GM18511 (cell line): ENCODE measurements around the gene ST6GALNAC3.

Source experiments
- ATAC-seq: cut with Tn5 transposase; IDR thresholded peaks from one replicate; pipeline ENCODE4 v1.9.1; 2021; ENCODE audit warnings: mild to moderate bottlenecking, moderate library complexity; ENCODE audit not compliant: unreplicated experiment

Gene ST6GALNAC3

DNA sequence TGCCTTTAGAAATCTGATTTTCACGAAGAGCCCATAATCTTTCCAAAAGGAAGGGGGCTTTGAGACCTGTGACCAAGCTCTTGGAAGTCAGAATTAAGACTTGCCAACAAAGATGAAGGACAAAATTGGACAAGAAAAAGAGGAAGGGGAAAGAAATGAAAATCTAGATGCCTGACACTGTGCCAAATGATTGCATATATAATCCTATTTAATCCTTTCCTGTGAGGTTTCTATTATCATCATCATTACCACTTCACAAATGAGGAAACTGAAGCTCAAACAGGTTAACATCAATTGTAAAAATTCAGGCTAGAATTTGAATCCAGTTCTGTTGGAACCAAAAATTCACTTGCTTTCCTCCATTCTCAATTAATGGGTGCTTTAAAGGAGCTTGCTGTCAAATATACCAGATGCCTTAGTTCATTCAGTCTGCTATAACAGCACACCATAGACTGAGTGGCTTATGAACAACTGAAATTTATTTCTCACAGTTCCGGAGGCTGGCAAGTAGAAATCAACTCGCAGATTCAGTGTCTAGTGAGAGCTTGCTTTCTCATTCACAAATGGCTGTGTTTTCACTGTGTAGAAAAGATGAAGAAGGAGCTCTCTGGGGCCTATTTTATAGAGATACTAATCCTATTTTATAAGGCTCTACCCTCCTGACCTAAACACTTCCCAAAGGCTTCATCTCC lies 595.2 kb downstream of the ST6GALNAC3 start:
- no peak for ATAC-seq

DNA sequence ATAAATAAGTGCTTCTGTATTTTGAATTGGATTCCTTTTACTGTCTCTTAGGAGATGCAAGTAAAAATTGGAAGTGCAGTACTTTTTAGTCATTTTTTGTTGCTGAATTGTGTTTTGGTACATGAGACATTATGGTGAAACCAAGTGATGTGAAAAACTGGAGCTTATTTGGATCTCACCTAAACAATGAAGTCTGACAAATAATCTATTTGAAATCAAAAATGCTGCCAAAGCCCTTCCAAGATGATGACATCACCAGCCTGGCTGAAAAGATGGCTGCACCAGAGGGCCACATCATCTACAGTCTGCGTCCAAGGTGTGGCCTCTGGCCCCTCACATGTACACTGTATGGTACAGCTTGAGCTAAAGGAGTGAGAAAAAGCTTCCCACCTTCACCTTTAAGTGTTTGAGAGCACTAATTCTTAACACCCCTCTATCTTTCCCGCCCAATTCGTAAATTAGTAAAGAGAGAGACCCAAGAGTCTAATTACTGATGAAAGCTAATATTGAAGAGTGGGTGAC lies 600.2 kb downstream of the ST6GALNAC3 start:
- ATAC-seq, result no peak

DNA sequence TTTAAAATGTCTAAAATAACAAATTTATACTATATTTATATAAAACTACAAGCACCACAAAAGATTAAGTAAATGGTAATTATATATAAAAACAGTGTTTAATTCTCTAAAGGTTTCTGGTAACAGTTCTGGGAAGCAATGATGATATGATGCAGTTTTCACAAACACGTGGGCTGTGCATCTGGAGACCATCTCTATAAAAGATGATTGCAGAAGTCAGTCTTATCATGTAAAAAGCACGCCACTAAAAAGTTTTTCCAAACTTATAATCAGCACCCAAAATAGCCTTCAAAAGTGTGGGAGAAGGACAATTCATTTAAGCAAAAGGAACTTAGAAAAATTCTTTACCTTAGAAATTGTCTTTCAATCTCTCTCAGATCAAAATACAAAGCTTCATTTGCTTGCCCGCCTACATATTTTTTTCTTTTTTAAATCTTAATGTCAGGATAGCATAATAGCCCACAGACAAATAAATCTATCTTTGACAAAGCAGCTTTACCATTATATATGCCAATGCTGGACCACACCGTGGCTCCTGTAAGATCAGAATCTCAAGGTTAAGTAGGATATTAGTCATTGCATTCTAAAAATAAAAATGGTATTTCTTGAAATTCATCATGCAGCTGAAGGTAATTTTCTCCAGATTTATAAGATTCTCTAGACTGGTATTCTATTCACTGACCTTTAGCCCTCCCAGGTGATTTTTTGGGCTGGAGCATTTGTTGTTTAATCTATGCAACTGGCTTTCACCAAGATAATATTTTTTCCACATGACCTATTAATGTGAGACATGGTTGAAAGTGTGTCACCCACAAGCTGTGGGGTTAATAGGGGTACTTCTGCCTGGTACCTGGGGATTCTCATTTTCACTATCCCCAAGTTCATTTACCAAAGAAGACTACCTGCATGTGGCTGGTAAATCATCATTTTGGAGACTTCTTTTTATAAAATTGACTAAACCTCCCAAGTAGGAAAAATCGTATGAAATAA lies 603.2 kb downstream of the ST6GALNAC3 start:
- ATAC-seq, result peak; percentile 61

DNA sequence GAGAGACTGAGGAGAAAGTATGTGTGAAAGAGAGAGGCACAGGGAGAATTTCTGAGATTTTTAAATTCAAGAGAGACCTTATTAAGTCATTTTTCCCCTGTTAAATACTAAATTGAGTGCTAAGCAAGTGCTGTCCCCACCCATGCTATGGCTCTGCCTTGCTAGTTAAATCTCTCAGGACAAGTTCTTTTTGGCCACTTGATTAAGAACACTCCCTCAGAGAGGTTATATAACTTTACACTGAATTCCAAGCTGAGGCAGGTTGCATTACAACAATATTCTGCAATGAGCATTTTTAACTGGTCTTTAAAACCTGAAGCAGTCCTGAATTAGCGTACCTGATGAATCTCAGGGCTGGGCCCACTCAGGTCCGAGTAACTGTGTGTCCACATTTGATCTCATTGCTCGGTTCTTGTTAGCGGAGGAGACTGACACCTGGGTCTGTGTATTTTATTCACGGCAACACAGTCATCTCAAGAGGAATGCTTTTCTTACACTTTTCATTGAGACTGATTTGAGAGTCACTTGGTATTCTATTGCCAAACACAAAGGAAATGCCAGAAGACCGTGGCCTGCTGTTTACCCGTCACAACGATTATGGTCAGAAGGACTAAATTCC lies 605.1 kb downstream of the ST6GALNAC3 start:
- ATAC-seq, result no peak

DNA sequence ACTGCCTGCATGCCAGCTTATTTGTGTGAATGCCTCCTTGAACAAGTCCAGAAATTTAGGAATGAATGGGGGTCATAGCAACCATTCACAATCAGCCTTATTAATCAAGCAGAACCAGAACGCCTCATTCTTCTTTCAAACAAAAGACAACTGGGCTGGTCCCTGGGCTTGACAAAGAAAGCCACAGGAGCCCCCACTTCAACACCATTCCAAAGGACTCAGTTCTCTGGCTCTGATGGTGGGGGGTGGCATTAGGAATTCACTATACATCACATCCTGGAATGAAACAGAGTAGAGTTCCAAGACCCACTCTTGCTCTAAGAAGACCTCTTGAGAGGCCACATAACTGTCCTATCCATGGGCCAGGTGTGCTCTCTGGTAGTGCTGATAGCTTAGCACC lies 606.1 kb downstream of the ST6GALNAC3 start:
- no peak for ATAC-seq

DNA sequence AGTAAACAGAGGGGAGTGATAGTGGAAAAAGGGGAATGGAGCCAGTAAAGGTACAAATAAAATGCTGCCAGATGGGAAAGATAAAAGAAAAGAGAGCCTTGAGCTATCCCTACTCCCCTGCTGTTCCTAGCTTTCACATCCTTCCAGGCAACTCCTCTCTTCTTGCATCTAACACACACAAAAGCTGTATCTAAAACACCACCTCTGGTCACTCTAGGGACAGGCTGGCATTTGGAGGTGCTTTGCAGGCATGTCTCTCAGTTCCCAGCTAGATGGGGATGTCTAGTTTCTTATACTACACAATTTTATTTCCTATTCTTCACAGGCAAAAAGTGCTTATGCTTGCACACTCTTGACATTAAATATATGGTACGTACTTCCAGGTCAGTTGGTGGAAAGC lies 607.6 kb downstream of the ST6GALNAC3 start:
- no peak for ATAC-seq
